GM19452 (cell line): ENCODE results near the gene TMEM18.

Experiments used
- ATAC-seq: cut with Tn5 transposase; IDR thresholded peaks from one replicate; pipeline ENCODE4 v1.9.1; 2021; ENCODE audit not compliant: unreplicated experiment

TMEM18 gene

DNA sequence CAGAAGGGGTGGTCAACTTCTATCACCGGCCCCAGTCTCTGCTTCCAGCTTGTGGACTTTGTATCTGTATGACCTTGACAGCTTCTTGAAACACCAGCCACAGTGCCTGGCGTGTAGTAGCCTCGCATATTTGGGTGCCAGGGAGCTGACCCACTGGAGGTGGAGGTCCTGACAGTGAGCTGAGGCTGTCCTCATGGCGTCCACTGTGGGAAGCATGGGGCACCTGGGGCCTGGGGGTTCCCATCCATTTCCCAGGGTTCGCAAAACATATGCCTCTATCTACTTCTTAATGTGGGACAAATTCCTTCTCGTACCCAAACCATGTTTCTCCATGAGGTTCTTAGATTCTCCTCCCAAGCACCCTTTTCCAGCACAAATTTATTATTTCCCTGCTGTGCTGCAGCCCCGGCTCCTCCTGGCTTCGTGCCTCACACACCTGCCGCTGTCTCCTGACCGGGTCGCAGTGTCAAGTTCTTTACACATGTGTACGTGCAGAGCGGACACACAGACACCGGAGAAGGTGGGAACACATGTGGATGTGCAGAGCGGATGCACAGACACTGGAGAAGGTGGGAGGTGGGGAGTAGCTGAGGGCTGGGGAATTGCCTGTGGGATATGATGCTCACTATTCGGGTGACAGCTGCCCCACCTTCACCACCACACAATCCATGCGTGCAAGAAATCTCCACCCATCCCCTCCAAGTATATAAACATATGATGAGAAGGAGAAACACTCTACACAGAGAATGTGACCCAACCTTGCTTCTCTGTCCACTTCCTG, 23.4 kb downstream of the TMEM18 start:
- no peak for ATAC-seq

DNA sequence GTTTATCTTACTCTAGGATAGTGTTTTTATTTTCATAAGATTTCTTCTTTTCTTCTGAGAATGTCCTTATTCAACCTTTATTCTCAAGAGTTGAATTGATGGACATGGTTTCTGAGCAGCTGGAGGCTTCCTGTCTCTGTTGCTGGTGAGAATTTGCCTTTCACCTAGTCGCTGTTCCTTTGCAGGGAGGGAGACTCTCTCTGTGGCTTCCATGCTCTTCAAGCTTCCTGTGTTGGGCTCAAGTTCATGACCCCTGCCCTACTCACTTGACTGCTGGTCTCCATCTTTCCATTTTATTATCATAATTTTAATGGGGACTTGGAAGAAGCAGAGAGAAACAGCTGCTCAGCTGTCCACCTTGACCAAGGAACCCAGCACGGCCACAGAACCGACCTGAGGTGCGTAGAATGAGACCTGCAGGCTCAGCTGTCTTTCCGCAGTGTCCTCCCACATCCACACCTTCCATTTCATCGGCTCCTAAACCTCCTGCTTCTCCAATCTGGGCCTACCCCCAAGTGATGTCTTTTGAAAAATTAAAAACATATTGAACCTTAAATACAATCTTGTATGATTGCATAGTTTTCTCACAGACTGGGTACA, 24.2 kb downstream of the TMEM18 start:
- ATAC-seq, result no peak

DNA sequence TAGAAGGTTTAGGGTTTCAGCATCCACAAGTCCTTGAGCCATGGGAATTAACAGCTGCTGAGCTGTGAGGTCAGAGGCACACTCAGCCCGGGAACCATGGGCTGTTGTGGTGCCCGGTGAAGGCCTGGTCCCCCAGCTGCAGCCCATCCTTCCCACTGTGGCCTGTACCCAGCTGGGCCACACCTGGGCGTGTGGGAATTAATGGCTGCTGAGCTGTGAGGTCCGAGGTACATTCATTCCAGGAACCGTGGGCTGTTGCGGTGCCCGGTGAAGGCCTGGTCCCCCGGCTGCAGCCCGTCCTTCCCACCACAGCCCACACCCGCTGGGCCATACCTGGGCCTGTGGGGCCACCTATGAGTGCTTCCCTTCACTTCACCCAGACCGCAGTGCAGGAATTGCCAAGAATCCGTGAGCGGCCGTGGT, 25.2 kb downstream of the TMEM18 start:
- ATAC-seq, result no peak

DNA sequence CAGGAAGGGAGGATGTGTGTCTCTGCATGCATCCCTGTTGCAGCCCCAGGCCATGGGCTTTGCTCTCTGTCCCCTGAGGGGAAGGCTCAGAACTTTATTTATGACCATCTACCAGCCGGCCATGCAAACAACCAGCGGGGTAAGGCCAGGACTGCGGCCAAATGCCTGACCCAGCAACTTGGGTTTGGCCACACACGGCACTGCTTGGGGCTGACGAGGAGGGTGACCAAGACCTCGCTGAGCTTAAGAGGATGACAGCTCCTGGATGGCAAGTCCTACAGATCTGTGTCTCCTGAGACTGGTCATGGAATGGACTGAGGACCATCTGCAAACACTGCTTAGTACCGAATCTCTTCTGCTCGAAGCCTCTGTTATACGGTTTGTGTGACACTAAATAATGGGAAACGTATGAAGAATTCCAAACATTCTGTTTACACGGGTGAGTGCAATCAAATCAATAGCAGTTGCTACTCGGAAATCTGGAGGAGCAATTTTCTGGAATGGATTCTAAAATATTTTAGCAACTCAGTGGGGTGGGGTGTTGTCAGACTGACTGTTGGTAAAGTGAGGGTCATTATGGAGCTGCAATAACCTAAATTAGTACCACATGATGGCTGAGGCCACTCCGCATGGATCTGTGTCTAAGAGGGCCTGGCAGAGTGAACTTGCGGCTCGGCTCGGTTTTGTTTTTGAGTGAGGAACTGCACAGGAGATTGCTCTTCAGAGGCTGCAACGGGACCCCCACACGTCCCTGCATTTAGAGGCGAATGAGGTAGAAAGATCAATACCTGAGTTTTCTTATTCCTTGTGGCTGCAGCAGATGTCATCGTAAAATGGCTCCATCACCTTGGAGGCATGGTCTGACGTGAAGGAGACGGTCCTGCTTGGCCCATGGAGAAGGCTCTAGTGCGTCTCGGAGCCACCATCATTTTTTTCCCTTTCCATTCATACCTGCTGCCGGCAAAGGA, 26.6 kb downstream of the TMEM18 start:
- no peak for ATAC-seq

DNA sequence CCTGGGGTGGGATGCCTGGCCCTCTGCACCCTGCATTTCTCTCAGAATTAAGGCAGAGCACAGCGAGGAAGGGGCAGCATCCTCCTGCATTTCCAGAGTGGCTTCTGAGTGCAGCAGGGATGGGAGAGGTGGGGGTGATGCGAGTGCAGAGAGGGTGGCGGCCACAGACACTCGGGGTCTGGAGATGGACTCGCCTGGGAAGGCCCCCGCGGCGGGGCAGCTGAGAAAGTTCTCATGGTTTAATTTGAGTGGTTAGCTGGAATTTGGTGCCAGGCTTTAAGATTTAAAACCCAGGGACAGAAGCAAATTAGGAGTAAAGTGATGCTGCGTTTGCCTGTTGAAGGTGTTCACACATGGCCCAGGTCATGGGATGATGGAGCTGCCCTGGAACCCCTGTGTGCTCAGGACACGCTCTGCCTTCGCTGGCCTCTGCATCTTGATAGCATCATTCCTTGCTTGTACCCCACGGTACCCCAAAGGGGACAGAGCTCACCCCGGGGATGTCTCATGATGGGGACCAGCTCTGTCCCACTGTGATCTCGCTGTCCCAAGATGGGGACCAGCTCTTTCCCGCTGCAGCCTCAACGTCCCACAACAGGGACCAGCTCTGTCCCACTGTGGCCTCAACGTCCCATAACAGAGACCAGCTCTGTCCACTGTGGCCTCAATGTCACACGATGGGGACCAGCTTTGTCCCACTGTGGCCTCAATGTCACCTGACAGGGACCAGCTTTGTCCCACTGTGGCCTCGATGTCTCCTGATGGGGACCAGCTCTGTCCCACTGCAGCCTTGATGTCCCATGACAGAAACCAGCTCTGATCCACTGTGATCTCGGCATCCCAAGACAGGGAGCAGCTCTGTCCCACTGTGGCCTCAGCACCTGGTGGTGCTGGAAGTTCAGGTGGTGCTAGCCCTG, 27.5 kb downstream of the TMEM18 start:
- ATAC-seq, result no peak

DNA sequence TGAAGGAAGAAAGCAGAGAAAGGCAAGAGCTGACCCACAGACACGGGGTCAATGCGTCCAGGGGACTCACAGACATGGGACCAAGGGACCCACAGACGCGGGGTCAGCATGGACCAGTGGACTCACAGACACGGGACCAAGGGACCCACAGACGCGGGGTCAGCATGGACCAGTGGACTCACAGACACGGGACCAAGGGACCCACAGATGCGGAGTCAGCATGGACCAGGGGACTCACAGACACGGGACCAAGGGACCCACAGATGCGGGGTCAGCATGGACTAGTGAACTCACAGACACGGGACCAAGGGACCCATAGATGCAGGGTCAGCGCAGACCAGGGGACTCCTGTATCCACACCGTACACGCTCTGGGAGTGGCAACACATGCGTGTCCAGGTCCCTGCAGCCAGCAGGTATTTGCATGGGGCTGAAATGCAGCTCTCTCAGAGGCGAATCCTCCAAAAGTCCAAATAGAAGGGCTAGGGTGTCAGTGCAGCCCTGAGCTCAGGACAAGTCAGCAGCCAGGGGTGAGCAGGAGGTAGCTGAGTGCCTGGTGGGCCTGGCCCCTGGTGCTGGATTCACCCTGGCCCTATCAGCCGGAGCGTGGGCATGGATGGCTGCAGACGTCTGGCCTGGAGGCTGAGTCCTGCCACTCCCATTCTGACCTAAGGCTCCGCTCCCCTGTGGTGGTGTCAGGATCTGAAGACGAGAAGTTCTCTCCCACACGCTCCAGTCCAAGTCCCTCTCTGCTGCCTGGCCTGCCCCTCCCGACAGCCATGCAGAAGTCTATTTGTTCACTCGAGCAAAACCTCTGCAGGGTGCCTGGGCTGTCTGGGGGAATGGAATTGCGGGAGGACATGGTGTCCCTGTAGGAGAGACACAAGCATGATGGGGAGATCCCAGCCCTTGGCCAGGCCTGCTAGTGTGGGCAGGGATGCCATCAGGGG, 28.5 kb downstream of the TMEM18 start:
- ATAC-seq, result no peak

DNA sequence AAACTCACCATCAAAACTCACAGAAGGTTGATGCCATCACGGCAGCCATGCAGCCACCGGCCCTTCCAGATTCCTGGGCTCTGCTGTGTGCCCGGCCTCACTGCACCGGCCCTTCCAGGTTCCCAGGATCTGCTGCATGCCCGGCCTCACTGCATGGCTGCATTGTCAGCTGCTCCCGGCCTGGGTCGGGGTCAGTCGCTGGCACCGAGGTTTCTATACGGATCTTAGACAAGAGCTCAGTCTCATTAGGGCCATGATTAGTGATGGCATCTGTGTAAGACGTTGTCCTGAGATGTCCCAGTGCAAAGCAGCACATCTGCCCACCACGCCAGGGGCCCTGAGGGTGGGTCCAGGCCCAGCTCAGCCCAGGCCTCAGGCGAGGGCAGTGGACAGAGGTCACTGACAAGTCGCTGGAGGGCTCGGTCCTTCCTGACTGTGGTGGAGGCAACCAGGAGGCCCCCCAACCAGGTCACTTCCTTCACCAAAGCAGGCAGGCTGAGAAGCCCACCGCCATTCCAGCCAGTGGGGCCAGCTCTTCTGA, 29.4 kb downstream of the TMEM18 start:
- ATAC-seq, result no peak

DNA sequence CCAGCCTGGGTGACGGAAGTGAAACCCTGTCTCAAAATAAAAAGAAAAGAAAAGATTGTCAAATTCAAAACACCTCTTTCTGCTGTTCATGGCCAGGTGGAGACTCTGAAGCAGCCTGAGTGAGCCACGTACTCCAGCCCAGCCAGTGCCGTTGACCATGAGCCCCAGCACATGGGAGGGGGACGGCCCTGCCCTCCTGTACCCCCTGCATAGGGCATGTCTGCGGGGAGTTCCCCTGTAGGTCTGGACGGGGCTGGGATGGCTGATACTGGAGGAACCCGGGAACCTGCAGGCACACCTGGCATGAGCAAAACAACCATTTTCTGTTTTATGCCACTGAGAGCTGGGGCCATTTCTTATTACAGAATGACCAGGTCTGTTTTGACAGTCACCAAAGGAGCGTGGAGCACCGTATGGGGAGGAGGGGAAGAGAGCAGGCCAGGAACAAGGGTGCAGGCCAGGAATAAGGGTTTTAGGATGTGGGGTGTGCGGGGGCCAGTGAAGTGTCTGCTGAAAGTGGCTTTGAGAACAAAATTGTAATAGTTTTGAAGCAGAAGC, 30.1 kb downstream of the TMEM18 start:
- no peak for ATAC-seq

DNA sequence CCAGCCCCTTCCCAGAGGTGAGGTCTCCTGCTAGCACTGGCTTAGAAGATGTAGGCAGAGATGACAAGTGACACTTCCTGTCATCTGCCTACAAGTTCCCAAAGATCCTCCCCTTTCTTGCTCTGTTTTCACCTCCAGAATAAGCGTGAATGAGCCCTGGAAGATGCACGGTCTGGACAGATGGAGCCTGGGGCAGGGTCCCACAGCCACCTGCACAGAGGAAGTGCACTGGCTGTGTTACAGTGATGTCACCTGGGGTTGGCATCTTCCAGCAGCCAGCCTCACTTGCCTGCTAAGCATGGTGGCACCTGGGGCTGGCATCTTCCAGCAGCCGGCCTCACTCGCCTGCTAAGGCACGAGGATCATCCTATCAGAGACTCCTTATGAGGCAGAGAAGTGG, 32.3 kb downstream of the TMEM18 start:
- ATAC-seq, result no peak

DNA sequence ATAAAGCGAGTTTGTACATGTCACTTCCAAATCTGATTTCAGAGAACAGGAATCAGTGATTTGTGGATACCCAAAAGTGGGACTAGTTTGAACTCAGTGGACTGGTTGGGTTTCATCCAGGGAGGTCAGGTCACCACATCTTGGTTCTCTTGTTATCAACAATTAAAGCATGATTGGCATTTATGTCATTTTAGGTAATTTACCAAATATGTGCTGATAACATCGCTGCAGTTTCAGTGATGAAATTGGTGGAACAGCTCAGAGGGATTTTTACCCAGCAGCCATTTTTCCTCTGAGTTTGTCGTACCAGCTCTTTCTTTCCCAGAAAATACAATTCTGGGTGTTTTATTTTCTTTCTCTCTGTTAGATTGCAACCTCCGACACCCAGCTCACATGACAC, 33.4 kb downstream of the TMEM18 start:
- no peak for ATAC-seq

DNA sequence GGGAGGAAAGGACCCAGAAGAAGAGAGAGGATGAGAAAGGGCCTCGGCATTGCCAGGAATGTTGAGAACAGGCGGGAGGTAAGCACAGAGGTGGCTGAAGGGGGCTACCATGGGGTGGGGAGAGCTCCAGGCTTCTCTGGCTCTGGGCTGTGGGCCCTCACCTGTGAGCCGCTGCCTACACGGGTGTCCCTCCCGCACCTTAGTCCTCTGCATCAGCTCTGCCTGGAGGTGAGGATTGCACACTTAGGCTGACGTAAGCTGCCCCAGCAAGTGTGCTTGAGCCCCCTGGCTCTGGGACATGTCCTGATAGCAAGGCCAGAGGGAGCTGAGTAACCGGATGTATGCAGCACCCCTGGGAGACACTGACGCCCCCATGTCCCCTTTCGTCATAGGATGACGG, 33.9 kb downstream of the TMEM18 start:
- no peak for ATAC-seq

DNA sequence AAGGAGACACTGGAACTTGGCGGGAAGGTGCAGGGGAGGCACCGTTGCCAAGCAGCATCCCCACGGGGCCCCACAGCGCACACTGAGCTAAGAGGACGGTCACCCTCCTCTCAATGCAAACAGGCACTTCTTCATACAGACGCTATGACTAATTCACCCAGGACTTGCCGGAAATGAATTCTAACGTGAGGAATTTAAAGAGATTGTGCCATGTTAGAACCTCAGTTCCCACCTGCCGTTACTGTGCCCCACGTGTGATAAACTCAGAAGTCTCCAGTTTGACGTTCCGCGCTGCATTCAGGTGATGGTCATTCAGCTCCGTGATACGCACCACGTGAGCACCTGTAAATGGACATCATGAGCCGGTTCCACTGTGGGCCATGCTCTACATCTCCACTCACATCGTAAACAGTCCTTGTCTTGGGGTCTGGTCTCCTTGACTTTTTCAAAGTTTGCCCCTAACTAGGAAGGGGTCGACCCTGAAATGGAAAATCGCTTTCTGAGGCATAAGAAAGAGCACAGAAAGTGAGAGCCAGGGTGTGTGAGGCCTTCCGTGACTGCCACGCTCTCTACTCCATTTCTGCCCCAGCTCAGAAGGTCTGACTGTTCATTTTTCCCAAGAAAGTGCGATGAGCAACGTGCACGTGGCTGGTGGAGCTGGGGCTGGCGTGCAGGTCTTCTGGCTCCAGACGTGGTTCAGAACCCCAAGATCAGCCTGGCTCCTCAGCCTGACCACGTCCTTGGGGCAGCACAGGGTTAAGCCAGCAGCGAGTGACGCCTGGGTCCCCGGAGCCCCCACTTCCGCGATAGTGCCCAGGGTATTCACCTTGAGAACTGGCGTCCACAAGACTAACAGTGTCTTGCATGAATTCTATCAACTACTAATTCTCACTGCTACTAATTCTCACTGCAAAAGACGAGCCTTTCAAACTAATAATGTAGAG, 35.1 kb downstream of the TMEM18 start:
- no peak for ATAC-seq

DNA sequence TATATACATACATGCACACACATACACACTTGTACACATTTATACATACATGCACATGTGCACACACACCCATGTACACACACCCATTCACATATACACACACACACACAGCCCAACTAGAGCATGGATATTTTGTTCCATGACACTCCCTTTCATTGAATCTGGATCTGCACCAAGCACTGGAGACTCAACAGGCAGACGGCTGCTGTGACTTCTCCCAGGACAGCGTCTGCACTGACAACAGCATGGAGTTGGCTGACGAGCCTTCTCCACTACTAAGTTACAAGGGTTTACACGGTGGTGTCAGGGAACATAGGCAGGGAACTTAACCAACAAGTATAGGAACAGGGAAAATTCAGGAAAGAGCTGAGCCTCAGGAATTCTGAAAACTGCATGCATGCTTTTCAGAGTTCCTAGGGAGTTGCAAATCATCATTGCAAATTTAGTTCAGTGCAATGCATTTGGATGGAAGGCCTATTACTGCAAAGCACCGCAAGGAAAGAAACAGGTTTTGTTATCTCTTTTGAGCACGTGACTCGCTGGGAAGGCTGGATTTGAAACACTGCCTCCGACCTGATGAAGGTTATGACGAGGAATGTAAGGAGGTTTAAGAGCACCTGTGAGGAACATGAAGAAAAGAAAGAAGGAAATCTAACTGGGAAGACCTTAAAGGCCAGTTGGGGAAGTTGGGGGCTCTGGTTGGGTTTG, 35.9 kb downstream of the TMEM18 start:
- ATAC-seq, result no peak

DNA sequence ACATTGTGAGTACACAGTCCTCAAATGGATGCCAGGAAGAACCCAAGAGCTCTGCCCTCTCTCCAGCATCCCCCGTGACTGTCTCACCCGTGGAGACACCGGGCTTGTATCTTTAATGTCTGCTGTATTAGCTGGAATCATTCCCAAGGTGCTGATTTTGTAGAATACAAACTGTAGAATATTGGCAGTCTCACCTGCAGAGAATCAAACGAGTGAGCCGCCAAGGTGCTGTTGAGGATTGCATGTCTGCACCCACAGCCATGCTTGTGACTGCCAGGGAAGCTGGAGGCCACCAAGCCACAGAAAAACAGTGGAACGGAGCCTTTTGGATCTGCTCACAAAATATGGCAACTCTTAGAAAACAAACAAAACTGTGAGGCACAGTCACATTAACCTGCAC, 37.5 kb downstream of the TMEM18 start:
- no peak for ATAC-seq

DNA sequence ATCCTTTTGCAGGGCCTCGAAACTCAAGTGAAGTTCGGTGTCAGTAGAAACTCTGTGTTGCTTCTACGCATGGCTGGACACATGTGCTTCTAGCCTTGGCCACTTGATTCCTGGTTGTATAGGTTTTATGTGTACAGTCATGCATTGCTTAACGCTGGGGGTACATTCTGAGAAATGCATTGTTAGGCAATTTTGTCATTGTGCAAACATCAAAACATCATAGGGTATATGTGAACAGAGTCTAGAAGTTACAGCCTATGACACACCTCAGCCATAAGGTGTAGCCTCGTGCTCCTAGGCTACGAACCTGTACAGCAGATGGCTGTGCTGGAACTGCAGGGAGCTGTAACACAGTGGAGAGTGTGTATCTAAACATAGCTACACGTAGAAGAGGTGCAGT, 39.4 kb downstream of the TMEM18 start:
- ATAC-seq, result no peak

DNA sequence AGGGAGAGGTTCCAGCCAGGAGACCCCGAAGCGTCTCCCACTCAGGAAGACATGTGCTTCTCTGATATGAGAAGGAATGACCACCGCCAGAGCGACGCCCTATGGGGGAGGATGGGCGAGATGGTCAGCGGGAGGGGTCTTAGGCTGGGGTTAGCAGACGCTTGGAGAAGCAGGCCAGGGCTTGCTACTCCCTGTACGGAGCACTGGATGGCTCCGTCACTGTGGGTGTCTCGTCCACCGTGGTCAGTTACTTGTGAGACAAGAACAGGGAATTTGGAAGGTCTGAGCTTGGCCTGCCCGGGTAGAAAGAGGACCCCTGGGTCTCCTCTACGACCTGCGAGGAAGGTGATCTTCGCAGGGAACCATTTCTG, 39.8 kb downstream of the TMEM18 start:
- ATAC-seq, result no peak
